SIG-M5 treated with dmso at 0.1 percent for 504 hours (cell line): ENCODE results near the gene E2F1.

Experiments used
- DNase-seq: peaks from one replicate; lab custom pipeline; 2025; ENCODE audit not compliant: unreplicated experiment; lab: John Stamatoyannopoulos, UW

E2F1 gene

GRCh38 chr20:33687993-33688937 is 2.1 kb upstream of the E2F1 start:
- DNase-seq: no peak

- DNase-seq: peak; percentile 94
Observed at GRCh38 chr20:33687370-33687915, 1.3 kb upstream of the E2F1 start.

DNA sequence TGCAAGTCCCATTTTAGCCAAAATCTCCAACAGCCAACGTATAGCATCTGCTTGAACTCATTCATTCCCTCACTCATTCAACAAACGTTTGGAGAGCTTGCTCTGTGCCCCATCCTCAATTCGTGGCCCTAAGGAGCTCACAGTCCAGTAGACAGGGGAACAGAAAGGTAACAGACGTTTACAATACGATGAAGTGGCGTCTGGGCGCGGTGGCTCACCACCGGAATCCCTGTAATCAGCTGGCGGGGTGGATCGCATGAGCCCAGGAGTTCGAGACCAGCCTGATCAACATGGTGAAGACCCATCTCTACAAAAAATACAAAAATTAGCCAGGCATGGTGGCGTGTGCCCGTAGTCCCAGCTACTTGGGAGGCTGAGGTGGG is 790 bp upstream of the E2F1 start:
- no peak for DNase-seq

DNA sequence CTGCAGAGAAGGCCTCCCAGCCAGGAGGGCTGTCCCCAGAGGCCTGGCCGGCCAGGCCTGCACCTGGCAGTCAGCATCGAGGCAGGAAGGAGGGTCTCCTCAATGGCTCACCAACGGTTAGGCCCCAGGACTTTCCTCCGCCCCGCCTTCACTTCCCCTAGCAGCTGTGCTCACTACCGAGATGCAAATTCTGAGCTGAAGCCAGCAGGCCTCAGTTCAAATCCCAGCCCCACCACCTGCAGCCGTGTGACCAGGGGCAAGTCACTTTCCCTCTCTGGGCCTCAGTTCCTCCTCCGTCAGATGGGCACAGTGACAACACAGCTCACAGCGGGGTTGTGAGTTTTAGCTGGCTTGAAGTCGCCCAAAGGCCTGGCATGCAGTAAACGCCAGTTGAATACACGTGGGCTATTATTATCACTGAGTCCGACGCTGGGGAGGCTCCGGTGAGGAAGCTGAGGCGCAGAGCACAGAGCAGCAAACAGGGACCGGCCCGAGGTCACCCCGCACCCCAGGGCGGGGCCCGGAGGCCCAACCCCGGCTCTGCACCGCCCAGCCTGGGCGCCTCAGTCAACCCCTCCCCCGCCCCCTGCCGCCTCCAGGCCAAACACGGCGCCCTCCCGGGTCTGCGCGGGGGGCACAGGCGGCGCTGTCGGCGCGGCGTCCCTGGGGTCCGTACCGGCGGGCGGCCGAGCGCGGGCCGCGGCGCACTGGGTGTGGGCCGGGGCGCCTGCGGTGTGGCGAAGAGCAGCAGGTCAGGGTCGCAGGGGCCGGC is 671 bp downstream of the E2F1 start:
- DNase-seq: peak; percentile 68

DNA sequence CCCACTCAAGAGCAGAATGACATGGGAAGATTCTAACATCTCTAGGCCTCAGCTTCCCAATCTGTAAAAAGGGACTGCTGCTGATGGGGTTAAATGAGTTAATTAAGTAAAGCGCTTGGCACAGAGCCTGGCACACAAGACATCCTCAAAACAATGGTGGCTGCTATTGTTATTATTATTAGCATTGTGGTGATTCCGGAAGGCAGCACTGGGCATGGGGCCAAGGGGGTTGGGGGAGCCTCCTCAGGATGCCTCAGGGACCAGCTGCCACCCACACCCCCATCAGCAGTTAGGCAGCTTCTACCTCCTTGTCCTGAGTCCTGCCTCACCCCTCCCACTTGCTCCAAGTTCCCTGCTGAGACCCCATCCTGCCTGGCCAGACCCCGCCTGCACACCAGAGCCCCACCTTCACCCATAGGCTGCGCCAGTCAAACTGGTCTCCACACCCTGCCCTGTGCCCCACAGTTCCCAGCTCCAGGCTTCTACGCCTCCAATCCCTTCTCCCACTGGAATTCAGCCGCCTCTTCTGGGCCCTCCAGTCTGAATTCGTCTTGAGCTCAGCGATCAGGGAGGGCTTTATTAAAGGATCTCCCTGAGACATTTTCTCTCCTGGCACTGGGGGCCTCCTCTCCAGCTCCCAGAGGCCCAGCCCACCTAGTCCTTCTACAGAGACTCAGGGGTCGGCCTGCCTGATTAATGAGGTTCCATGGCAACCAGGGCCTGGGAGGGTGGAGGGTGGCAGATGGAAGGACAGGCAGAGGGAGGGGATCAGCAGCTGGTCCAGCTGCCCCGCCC is 1.5 kb downstream of the E2F1 start:
- DNase-seq: no peak

DNA sequence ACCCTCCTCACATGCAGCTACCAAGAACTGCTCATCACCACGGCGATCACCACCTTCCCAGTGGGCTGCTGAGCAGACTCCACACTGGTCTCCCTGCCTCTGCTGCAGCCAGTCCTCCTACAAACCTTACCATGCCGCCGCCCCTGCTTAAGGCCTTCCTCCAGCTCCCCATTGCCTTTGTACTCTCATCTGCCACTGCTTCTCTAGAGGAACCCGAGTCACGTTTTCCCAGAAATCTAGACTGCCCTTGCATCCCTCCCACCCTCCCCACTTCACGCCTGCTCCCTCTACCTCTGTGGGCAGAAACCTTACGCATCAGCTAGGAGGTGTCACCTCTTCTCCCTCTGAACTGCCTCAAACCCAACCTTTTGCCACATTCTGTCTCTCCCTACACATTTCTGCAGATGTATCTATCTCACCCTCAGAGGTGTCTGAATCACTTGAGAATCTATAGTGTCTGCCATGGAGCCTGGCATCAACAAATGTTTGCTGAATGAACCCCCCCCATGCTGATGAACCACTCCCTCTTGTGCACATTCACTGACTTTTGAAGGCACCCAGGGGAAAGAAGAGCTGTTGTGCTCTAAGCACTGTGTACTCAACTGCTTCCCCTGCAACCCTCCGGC is 4.3 kb downstream of the E2F1 start:
- DNase-seq: no peak

DNA sequence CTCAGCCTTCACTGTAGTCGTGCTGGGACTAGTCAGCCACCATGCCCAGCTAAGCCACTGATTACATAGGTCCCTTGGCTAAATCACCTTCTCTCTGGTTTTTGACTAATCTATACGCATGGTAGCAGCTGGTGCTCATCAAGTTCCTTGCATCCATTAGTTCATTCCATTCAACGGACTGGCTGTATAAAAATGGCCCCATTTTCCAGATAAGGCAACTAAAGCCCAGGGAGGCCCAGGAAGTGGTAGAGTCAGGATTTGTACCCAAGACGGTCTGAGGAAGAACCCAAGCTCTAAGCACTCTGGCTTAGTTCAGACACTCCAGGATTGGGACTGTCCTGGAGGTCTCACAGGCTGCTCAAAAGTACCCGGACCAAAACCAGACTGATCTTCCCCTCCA is 4.9 kb downstream of the E2F1 start:
- no peak for DNase-seq

DNA sequence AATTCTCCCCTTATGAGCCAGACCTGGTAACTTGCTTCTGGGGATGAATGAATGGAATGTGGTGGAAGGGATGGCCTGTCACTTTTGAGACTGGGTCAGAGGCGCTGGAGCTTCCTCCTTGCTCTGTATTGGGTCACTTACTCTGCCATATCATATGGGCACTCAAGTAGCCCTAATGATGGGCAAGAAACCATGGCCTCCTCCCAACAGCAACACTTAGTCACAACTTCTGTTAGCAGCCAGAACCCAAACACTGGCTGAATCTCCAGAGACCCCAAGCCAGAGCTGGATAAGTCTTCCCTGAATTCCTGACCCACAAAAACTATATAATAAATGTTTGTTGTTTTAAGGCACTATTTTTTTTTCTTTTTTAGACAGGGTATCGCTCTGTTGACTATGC is 5.5 kb downstream of the E2F1 start:
- no peak for DNase-seq

DNA sequence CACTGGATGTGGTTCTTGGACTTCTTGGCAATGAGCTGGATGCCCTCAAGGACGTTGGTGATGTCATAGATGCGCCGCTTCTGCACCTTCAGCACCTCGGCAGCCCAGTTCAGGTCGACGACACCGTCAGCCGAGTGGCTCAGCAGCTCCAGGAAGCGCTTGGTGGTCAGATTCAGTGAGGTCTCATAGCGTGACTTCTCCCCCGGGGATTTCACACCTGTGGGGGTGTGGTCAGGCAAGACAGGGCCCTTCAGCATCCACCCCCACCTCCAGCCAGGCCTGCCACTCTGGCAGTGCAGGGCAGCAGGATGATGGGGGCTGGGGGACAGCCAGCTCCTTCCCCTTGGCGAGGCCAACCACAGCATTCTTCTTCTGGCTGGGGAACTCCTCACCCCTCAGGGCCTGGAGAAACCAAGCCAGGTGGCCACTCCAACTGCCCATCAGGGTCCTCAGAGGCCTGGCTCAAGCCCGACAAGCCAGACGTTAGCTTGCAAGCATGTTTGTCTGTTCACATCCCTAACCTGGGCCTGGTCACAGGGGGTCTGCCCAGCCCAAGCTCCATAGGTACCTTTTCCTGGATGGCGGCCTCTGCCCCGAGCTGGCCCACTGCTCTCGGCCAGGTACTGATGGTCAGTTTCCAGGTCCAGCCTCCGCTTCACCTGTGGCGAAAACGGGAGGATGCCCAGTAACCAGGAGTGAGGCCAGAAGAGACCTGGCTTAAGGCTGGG is 6.3 kb downstream of the E2F1 start:
- DNase-seq: no peak

DNA sequence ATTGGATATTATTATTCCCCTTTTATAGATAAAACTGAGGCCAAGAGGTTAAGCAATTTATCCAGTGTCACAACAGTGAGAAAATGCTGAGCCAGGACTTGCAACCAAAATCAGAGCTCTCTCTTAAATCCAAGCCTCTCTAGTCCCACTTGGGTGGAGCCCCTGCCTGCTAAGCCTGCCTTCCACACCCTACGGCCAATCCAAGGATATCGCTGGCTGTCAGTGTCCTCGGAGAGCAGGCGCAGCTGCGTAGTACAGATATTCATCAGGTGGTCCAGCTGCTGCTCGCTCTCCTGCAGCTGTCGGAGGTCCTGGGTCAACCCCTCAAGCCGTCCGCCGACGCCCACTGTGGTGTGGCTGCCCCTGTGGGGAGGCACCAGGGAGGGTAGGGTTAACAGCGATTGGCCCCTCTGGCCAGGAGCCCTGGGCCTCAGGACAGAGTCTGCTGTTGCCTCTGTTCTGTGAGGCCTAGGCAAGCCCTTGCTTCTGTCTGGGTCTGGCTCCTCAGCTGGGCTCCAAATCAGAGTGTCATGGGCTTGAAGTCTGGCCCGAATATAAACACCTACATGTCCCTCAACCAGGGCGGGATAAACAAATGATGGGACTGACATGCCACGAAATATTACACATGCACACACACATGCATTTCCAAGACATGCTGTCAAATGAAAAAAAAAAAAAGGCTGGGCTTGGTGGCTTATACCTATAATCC is 8.0 kb downstream of the E2F1 start:
- no peak for DNase-seq

- no peak for DNase-seq
Observed at GRCh38 chr20:33676652-33677645, 9.2 kb downstream of the E2F1 start.

- DNase-seq: no peak
Observed at GRCh38 chr20:33676121-33676520, 10.1 kb downstream of the E2F1 start.

DNA sequence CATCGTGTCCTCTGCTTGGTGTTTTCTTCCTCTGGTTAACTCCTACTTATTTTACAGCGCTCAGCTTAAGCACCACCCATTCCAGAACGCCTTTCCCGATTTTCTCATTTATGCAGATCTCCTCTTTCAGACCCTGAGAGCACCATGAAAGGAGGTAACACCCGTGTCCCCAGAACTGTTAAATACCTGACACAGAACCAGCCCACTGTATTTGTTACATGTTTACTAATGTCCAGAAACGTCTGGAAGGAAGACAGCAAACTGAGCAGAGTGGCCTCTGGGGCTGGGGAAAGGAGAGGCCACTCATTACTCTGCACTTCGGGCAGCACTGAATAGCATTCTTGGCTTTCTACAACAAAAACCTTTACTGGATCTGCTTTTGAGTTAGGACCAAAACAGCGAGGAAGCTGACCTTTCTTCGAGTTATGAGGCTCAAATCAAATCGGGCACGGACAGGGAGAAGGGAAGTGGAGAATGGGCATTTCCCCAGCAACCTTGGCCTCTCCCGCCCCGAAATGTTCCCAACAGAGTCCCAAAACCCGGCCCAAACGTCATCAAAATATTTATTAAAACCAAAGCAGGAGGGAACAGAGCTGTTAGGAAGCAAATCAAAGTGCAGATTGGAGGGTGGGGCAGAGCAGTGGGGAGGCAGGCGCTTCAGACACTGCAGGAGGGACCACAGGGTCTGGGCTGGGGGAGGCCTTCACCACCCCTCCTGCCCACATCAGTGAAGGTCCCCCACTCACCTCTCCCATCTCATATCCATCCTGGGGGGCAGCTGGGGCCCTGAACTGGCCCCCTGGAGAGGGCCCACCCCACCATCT is 10.8 kb downstream of the E2F1 start:
- no peak for DNase-seq

DNA sequence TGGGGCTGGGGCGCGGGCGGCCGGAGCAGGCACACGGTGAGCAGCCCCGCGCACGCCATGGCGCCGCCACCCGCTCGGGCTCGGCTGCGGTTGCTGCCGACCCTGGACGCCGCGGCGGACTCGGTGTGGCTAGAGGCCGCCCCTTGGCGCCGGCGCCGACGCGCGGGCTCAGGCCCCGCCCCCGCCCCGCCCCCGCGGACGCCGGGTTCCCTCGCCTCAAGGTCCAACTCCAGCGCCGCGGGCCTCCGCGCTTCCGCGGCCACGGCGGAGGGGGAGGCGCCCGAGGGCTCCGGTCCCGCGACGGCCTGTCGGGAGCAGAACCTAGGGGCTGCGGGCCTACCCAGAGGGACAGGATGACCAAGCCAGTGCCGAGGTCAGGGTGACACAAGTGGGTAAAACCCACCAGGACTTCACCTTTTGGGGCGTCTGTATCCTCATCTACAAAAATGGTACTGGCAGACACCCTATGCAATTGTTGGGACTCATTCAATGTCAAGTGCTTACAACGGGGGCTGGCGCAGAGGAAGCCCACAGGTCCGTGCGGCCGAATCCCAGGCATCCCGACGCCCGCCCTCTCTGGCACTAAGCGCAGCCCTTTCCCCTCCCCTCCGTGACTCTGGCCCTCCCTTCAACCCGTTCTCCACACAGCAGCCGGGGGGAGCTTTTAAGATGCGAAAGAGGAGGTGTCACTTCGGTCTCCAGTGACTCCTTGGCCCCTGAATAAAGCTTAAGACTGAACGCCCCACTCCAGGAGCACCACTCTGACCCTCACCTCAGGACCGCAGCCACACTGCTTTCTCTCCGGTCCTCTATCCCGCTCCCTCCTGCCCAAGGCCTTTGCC is 11.7 kb downstream of the E2F1 start, which contains the start of gene NECAB3:
NECAB3 (minus strand) TSS at position 135 of the 842 bp plus-strand sequence; CDS start at position 59, 76 bp downstream.
- peak; percentile 57 for DNase-seq

DNA sequence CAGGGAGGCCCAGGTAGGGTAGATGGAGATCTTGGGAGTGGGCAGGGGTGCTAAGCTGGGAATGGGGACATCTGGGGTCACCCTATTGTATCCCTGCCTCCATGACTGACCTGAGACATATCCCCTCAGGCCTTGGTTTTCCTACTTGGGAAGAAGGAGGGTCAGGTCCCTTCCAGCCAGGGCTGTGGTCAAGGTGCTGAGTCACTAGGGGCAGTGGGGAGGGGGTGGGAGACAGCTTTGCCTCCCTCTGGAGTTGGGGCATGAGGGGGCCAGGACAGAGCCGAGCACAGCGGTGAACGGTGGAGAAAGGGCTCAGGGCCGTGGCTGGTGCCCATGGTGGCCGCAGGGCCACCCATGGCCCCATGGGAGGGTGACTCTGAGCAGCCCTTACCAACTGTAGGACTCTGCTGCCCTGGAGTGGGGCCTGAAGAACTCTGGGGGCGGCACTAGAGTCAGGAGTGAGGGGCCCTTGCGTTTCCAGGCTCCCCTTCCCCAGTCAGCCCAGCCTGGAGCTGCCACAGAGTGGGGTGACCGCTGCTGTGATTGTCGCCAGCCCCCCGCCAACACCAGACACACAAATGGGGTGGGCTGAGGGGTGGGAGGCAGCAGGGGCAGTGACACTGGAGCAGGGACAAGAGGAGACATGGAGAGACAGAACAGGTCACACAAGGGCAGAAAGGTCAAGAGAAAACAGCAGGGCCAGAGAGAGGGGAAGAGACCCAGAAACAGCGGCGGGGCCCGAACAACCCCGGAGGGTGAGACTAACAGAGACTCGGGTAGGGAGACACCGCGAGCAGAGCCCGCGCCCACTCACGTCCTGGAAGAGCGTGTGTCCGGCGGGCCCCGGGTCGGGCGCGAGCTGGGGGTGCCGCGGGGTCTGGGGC is 12.5 kb downstream of the E2F1 start:
- DNase-seq: peak; percentile 57
